Tongue (tissue), 2 donors: ENCODE results near the gene WDR87. TPM values are rescaled to one million over a fixed set of nuclear protein-coding genes. Genes with fewer than 3 reads are reported as not detected.
"Not testable (repeated sequence)": the region's sequence is repeated elsewhere in the genome, so short reads cannot be mapped to it uniquely, and the experiment has no call there.

Experiments used
- DNase-seq: peaks from one replicate; pipeline ENCODE4 v3.0.0-alpha.2; 2015
- total RNA-seq: library from RNA; depleted of rRNA; stranded (reverse); fragments of >200 nt; gene quantifications from one replicate; pipeline ENCODE4 v1.2.3, GENCODE V29; 2014

The WDR87 gene
- total RNA-seq, 1 donor from 2014 or later: not detected

DNA sequence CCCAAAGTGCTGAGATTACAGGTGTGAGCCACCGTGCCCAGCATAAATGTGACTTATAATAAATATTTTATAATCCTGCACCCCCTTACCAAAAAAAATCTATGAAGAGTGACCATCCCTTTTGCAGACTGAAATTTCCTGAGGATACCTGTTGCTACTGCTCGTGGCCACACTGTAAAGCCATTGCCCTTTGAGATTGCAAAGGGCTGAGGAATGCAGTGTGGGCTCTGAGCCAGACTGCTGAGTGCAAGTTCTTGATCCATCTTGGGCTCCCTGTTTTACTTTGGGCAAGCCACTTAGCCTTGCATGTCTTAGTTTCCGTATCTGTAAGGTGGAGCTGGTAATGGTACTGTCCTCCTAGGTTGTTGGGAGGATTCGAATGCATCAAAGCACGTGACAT is 24.0 kb upstream of the WDR87 start:
- no peak for DNase-seq

- no peak for DNase-seq
Observed at GRCh38 chr19:37929355-37929923, 23.0 kb upstream of the WDR87 start.

GRCh38 chr19:37928527-37929286 is 22.3 kb upstream of the WDR87 start:
- DNase-seq: no peak

DNA sequence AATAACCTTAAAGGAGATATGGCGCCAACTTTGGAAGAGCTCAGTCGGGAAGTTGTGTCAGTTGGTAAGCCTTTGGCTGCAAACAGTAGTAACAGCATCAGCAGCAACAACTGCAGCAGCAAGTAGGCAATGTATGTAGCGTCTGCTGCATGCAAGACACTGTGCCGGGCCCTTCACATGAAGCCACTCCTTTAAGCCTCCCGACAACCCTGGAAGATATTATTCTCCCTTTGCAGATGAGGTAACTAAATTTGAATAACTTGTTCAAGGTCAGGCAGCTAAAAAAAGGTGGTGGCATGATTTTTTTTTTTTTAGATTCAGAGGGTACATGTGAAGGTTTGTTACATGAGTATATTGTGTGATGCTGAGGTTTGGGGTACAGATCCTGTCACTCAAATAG is 20.3 kb upstream of the WDR87 start:
- no peak for DNase-seq

- no peak for DNase-seq
Observed at GRCh38 chr19:37926255-37926654, 19.9 kb upstream of the WDR87 start.

- DNase-seq: no peak
Observed at GRCh38 chr19:37925212-37925611, 18.8 kb upstream of the WDR87 start.

GRCh38 chr19:37924573-37924972 is 18.2 kb upstream of the WDR87 start:
- not testable (repeated sequence) for DNase-seq

GRCh38 chr19:37920591-37921450 is 14.4 kb upstream of the WDR87 start:
- peak; percentile 22 for DNase-seq

- DNase-seq: no peak
Observed at GRCh38 chr19:37914908-37915307, 8.5 kb upstream of the WDR87 start.

GRCh38 chr19:37909661-37910199 is 3.3 kb upstream of the WDR87 start:
- no peak for DNase-seq

DNA sequence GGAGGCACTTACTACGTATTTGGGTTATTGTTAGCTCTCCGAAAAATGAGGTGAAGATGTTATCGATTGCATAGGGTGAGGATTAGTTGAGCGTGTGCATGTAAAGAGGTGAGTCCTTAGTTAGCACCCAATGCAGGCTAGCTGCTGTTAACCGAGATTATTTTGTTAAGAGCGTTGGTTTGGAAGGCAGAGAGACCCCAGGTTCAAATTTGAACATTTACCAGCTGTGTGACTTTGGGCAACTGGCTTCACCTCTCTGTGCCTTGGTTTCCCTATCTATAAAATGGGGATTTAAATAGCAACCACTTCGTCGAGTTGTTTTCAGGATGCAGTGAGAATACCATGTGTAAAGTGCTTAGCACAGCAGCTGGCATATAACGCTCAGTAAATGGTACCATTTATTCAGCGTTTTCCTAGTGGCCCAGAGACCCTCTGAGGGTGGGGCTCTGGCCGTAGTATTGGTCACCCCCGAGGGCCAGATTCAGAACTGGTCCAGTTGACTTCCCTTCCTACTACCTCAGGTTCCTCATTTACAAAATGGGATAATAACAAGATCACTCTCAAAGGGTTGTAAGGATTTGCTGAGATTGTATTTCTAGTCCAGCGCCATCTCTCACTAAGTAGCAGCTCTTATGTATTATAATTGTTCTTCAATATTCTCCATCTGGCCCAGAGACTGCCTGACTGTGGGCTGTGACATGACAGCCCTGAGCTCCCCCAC is 1.5 kb upstream of the WDR87 start:
- DNase-seq: no peak

- peak; percentile 98 for DNase-seq
Observed at GRCh38 chr19:37906869-37907734, 708 bp upstream of the WDR87 start, which contains the start of gene SIPA1L3. SIPA1L3 (plus strand) TSS chr19:37907208; CDS start chr19:38081566, 174,358 bp downstream.

GRCh38 chr19:37903096-37903495 is 3.3 kb downstream of the WDR87 start:
- DNase-seq: no peak

- peak; percentile 88 for DNase-seq
Observed at GRCh38 chr19:37902668-37903067, 3.7 kb downstream of the WDR87 start.

GRCh38 chr19:37899966-37900365 is 6.4 kb downstream of the WDR87 start:
- no peak for DNase-seq

DNA sequence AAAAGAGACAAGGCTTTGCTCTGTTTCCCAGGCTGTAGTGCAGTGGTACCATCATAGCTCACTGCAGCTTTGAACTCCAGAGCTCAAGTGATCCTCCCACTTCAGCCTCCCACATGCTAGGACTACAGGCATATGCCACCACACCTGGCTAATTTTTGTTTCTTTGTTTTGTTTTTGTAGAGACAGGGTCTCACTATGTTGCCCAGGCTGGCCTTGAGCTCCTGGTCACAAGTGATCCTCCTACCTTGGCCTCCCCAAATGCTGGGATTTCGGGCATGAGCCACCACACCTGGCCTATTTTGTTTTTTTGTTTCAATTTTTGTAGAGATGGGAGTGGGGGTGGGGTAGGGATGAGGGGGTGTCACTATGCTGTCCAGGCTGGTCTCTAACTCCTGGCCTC is 6.9 kb downstream of the WDR87 start:
- DNase-seq: no peak

- DNase-seq: peak; percentile 50
Observed at GRCh38 chr19:37896180-37896579, 10.2 kb downstream of the WDR87 start.

GRCh38 chr19:37893845-37894575 is 12.4 kb downstream of the WDR87 start:
- peak; percentile 30 for DNase-seq

GRCh38 chr19:37886571-37886970 is 19.8 kb downstream of the WDR87 start:
- no peak for DNase-seq

GRCh38 chr19:37885392-37885791 is 21.0 kb downstream of the WDR87 start:
- no peak for DNase-seq
